HPDE6-E6E7 (cell line): ENCODE measurements around the gene COPS7A.

Source experiments
- DNase-seq: peaks from one replicate; pipeline ENCODE4 v3.0.0; 2011; ENCODE audit warnings: missing footprints; ENCODE audit errors: extremely low spot score

Gene COPS7A, protein sequence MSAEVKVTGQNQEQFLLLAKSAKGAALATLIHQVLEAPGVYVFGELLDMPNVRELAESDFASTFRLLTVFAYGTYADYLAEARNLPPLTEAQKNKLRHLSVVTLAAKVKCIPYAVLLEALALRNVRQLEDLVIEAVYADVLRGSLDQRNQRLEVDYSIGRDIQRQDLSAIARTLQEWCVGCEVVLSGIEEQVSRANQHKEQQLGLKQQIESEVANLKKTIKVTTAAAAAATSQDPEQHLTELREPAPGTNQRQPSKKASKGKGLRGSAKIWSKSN

DNA sequence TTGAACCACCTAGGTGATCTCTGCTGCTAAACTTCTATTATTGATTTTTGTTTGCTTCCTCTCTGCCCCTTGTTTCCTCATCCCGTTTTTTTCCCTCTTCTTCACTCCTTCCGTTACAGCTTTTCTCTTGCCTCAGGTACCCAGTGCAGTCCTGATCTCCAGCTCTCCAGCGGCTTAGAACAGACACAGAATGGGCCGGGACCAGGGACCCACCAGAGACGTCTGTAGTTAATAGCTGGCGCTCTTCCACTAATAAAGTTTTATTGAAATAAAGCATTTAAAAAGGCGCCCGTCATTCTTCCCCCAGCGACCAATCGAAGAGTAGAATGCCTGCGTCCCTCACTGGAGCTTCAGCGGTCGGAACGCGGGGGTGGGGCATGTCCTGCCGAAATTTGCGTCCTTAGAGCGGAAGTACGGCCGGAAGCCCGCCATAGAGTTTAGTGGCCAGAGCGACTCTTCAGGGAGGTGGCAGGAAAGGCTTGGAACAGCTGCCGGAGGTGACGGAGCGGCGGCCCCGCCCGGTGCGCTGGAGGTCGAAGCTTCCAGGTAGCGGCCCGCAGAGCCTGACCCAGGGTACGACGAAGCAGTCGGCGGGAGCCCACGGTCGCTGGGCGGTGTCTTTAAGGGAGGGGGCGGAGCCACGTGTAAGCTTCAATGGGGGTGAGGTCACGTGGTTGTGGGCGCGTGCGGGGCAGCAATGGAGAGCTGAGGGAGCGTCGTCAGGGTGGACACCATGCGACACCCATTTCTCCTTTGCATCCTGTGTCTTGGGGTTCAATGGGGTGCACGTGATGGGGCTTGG, at the start of gene COPS7A:
COPS7A (plus strand) TSS at position 440 of the 802 bp plus-strand sequence. CDS start 611 bp downstream, outside the sequence.
- DNase-seq = peak; percentile 99

DNA sequence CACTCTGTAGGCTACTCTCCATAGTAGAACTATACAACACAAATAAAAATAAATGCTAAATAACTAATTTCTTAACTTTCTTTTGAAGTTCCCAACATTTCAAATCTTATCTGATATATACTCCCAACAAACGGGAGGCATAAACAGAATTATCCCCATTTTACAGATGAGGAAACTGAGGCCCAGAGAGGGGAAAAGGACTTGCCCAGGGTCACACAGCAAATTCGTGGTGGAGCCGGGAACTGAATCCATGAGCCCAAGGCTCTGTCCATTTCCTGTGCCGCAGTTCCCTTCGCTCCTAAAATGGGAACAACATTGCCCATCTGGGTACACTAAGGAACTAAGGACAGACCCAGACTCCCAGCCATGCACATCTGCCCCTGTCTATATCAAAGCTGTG, 46.9 kb upstream of the COPS7A start:
- no peak for DNase-seq

DNA sequence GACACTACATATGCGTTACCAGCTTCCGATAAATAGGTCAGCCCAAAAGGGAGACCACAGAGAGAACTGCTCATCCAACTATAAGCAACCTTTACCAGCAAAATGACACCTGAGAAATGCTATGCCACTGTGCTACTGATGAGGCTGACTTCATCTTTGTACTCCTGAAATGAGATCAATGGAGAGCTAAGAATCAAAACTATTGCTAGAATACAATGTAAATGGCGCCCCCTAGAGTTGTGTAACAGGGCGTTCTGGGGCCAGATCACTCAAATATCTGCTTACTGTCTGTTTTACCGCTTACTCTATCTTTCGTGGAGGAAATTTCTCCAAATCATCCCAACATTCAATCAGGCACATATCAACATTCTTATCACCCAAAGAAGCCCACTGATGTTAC, 39.2 kb upstream of the COPS7A start:
- no peak for DNase-seq

DNA sequence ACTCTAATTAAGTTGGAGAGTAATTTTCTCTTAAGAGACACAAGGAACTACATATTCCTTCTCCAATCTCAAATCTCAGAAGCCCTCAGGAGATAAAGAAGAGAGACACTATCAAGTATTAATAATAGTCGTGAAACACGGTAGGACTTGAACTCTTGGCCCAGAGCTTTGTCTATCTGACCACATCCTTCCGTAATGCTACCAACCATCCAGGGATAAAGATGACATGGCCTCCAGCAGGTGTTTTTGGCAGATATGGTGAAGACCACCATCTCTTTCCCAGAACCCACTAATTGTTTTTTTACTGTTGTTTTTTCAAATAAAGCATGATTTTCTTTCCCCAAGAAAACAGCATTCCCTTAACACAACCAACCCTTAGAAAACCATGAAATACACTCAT, 38.0 kb upstream of the COPS7A start:
- DNase-seq = no peak

DNA sequence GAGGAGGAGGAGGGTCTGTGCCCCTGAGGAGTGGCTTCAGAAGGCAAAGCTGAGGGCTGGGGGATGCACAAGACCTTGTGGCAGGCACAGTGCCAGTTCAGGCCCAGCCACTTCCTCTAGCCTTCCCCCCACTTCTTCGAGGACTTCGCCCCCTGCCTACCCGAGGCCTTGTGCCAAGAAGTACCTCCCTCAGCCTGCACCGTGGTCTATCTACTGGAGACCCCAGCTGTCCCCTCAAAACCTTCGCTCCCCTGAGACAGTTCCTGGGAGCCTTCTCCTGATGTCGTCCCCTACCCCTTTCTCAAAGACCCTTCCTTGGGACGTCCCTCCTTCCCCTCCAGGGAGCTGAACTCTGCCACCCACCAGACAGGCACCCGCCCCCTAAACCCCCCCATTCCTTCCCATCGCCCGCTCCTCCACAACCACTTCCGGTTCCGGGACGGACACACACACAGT, 35.3 kb upstream of the COPS7A start:
- DNase-seq = no peak

DNA sequence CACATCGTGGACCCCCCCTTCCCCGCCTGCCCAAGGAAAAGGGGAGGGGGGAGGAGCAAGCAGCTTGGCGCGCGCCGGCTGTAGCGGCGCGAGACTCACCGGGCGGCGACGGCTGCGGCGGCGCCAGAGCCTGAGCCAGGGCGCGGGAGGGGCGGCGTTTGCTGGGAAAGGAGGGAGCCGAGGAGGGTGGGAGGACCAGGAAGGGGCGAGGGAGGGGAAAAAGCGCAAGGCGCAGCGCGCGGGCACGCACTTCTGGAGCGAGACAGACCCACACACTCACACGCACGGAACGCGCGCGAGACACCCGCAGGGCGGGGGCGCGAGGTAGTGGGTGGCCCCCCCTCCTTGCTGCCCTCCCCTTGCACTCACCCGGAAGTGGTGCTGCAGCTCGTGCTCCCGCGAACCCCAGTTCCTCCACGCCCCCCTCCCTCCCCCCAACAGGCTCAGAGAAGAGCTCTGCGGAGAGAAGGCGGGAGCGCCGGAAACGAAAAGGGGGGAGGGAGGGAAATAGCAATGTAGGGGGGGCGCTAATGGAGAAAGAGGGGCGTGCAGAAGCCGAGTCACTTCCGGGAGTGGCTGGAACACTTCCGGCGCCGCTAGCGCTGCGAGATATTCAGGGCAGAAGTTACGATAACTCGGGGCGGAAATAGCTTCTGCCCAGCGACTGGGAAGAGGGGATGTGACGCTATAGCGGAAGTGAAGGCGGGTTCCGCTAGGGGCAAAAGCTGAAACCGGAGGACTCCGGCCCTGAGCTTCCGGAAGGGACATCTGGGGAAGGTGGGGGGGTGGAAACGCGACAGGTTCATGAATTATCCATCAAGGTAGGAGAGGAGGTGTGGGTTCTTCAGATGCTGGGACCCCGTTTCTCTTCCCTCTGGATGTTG, 34.6 kb upstream of the COPS7A start, which contains the start of gene ZNF384:
ZNF384 (minus strand) TSS at position 377 of the 884 bp plus-strand sequence. CDS start 9,855 bp downstream, outside the sequence.
- peak; percentile 99 for DNase-seq

DNA sequence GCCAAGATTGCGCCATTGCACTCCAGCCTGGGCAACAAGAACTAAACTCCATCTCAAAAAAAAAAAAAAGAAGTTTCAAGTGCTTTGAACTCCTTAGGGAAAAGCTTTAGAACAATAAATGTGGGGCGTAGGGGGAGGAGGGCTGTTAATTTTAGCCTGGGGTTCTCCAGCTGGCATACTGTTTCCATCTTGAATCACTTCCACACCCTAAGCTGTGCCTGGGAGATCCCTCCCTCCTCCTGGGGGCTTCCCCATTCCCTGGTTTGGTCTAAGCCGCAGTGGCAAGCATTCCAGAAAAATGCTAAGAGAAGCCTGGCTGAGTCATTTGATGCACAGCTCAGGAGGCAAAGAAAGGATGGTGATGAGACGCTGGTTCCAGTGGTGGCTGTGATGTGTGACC, 32.4 kb upstream of the COPS7A start:
- no peak for DNase-seq

DNA sequence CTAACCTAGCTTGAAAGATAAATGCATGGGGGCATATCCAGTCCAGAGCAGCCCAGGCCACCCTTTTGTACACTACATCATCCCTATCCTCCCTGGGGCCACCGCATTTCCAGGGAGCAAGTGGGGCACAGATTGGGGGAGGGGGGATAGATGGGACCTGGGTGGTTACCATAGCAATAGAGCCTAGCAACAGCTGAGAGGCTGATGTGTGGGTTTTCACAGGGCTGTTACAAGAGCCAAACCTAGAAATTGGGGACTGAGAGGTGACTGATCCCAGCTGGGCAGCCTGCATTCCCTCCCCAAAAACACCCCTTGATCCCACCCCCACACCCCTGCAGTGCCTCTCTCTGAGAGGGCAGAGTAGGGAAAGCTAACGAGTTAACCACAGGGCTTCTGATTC, 31.0 kb upstream of the COPS7A start:
- DNase-seq = no peak

DNA sequence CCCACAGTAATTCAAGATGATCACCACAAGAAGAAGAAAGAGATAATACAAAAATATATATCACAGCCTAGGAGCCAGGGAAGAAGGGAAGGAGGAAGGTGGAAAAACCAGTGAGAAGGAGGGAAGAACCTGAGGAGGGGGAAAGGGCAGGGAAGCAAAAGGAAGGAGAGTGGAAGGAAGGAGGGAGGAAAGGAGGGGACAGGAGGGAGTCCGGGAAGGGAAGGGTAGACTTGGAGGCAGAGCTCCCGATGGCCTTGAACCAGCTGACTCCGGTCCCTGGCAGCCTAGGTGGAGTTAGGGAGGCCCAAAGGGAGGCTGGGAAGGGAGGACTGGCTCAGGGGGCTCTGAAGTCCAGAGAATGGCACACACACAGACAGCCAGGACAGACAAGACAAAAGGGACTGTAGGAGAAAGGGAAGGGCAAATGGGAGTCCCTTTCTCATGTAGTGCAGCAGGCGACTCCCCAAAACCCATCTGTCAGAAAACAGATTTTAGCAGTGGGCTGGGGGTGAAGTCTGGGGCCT, 30.0 kb upstream of the COPS7A start:
- no peak for DNase-seq

DNA sequence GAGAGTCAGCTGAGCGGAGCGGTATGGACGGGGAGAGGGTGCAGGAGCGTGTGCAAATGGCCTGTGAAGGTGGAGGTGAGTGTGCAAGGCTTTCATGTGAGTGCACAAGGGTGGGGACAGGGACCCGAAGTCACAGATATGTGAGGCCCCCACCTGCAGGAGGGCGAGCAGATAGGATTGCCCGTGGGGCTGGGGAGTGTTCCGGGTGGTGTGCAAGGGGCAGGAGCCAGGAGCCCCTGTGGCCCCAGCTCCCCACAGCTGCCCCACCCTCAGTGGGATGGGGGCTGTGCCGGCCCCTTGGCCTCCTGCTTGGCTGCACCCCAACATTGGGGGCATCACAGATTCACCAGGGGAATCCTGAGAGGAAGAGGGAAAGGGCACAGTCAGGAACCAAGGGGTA, 29.1 kb upstream of the COPS7A start:
- no peak for DNase-seq

DNA sequence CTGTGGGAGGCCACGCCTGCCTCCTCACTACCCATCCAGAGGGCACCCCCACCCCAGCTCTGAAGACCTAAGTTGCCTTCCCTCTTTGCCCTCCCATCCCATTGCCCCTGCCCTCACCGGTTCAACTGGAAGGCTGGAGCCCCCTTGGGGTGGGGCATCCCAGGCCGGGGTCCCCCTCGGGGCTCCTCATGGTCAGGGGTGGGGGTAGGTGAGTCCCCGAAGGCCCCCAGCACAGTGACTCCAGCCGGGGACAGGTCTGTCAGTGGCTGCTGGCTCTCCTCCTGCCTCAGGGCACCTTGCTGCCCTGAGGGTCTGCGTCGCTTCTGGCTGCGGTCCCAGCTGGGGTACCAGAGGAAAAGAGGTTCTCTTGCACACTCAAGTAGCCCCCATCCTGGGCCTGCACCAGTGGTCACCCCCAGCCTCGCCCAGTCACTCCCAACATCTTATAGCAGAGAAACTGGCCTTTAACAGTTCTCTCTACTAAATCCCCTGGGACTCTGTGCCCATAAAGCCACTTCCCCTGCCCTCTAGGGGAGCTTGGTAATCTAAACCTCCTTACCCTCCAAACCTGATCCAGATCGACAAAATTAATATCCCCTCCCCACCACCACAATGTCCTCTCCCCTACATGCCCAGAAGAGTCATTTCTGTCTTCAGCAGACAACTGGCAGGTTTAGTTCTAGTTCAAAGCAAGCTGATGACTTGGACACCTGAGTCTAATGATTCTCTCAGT, 28.4 kb upstream of the COPS7A start:
- no peak for DNase-seq

DNA sequence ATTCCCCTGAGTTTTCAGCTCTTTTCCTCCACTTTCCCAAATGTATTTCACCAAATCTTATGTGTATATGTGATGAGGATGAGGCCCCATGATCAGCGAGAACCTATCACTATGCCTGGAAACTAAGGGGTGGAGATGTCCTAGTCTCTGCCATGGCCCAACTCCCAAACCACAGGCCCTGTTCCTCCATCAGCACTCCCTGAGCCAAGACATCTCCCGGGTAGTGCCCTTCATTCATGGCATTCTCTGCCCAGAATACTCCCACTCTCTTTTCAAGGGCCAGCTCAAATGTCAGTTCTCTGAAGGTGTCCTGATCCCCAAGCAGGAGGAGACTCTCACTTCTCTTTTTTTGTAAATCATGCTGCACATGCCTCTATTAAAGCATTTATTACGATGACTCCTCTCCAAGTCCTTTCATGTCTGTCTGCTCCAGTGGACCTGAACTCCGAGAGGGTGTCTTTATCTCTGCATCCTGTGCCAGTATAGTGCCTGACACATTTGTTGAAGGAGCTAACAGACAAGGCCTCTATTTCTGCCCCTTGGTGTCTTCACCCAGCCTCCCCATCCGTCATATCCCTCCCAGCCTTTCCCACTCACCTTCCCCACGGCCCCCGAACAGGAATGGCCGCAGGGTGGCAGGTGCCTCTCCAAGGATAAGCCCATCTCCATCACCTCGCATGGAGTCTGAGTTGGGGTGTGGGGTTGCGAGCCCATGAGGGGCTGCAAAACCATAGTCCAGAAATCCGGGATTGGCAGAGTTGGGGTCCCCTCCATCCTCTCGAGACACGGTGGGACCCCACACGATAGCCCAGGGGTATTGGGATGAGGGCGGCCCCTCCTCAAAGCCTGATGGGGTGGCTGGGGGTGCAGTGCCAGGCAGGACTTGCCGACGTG, 26.9 kb upstream of the COPS7A start:
- DNase-seq = no peak

DNA sequence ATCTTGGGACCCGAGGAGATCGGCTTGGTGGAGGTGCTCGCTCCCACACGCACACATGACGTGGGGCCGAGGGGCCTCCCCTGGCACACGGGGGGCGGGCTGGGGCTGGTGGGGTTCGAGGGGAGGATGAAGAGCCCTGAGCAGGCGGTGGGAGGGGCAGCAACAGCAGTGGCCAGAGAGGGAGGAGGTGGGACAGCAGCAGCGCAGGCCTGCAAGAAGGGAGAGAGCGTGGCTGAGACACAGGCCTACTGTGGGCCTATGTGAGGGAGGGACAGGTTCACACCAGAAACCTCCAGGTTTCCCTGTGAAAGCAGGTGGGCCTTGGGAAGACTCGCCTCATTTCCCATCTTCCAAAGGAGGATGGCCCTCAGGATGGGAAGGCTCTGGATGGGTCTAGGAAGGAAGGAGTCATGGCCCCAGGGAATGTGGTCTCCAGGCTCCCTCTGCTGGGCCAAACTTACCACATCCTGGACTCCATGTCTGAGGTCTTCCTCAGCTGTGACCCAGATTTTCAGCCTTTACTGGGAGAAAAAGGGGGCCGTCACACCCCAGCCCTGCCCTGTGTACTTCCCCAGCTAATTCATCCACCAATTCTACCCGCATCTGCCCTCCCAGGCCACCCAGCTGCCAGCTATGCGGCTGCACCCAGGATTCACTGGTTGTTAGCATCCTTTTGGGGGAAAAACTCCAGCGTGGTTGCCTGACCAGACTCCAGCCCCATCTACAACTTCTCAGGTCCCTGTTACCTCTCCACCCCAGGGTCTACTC, 26.1 kb upstream of the COPS7A start:
- DNase-seq = peak; percentile 56

DNA sequence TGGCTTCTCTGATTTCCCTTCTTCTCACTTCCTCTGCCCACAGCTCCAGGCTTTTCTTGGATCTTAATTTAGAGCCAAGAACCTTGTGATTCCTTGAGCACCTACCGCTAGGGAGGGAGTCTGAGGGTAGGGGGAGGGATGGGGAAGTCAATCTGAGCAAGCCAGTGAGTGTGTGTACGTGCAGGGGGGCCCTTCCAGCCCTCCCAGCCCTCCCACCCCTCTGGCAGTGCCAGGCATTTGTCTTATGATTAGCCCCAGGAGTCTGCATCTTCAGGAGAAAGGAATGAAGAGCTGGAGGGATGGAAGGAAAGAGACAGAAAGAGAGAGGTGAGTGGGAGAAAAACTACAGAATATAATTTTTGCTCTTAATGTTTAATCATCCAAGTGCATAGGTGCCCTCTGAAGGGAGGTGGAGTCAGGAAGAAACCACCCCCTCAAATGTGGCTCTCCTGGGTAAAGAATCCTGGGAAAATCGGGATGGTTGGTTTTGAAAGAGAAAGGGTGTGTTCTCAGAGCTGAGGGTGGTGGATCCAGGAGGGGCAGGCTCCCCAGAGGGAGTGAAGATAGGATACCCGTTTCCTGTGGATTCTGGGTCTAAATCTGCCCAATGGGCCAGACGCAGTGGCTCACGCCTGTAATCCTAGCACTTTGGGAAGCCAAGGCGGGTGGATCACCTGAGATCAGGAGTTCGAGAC, 25.3 kb upstream of the COPS7A start:
- no peak for DNase-seq

DNA sequence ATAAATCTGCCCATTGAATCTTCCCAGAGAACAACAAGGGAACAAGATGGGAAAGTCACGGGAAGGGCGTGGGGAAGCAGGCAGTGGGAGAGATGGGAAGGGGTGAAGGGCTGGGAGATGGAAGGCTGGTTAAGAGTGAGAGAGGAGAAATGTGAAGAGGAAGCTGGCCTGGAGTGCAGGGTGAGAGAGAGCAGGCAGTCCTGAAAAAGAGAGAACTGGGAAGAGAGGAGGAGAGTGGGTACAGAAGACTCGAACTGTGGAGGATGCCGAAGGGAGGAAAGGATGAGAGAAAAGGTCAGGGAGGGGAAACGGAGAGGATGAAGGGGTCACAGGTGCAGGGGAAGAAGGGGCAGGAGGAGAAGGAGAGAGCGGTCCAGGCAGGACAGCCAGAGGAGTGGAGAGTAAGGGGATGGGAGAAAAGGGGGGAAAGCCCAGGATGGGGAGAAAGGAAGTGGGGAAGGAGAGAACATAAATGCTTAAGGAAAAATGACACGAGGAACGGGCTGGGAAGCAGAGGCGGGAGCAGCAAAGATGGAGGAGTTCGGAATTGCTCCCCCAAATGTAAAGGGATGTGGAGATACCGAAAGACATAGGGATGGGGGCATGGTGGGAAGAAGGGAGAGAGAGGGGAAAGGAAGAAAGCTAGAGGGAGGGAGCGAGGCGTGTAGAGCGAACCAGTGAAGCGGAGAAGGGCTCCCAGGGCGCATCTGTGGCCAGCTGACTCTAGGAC, 24.4 kb upstream of the COPS7A start:
- DNase-seq = no peak

DNA sequence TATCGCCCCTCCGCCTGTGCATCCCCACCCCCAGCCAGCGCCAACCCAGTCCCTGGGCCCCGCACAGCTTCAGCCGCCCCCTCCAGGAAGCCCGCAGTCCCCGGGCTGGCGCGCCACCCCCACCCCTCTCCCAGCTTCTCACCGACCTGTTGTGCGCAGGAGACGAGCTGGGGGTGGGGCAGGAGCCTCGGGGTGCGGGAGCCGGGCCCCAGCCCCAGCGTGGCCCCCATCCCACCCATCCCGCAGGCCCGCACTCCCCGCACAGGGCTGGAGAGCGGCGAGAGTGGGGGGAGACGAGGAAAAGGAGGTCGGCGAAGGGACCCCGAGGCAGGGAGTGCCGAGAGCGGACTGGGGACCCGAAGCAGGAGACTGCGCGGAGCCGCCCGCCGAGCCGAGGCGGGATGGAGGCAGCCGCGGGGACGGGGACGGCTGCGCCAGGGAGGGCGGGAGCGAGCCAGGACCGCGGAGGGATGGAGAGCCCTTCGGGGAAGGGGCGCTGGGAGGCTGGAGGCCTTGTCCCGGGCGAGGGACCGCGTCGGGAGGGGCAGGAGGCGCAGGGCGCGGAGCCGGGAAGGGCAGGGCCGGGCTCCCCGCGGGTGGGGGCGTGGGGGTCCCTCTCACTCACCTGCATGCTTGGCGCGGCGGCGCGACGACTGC, 23.7 kb upstream of the COPS7A start:
- DNase-seq = no peak

DNA sequence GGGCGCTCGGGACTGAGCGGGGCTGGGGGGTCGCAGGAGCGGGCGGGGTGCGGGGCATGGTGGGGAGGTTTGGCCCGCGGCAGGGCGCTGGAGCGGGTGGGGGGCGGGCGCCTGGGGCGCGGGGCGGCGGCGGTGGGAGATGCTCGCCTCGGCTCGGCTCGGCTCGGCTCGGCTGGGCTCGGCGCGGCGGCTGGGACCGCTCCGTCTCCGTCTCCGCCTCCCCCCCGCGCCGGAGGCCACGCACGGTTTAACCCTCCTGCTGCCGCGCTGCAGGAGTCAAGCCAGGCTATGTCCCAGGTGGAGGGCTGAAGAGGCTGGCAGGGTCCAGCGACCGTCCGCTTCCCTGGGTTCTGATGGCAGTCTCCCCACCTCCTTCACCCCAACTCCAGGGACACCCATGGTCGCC, 23.2 kb upstream of the COPS7A start, which contains the start of gene PIANP:
PIANP (minus strand) TSS at position 170 of the 406 bp plus-strand sequence. CDS start 2,754 bp downstream, outside the sequence.
- no peak for DNase-seq
